HK-2 (cell line): Measurements from ENCODE around the gene TTC9B.

ENCODE experiments used
- DNase-seq: peaks from one replicate; pipeline ENCODE4 v3.0.0-alpha.2; 2018; ENCODE audit not compliant: unreplicated experiment

TTC9B gene

GRCh38 chr19:40217934-40218890, at the start of gene TTC9B:
Gene TTC9B (minus strand): TSS chr19:40218384. CDS start chr19:40218381, 3 bp downstream.
- DNase-seq, result no peak

- DNase-seq, result no peak
Observed at GRCh38 chr19:40267601-40267997, 49.4 kb upstream of the TTC9B start.

- DNase-seq, result no peak
Observed at GRCh38 chr19:40266912-40267600, 48.9 kb upstream of the TTC9B start.

- no peak for DNase-seq
Observed at GRCh38 chr19:40266119-40266518, 47.9 kb upstream of the TTC9B start.

- no peak for DNase-seq
Observed at GRCh38 chr19:40265763-40266099, 47.5 kb upstream of the TTC9B start.

- no peak for DNase-seq
Observed at GRCh38 chr19:40265055-40265762, 47.0 kb upstream of the TTC9B start.

GRCh38 chr19:40264314-40265054, 46.3 kb upstream of the TTC9B start:
- DNase-seq, result no peak

GRCh38 chr19:40263440-40264313, 45.5 kb upstream of the TTC9B start:
- DNase-seq, result no peak

GRCh38 chr19:40262422-40262821, 44.2 kb upstream of the TTC9B start:
- DNase-seq, result no peak

- DNase-seq, result no peak
Observed at GRCh38 chr19:40261631-40262030, 43.4 kb upstream of the TTC9B start.

- no peak for DNase-seq
Observed at GRCh38 chr19:40257096-40257517, 38.9 kb upstream of the TTC9B start.

GRCh38 chr19:40256512-40256911, 38.3 kb upstream of the TTC9B start:
- no peak for DNase-seq

GRCh38 chr19:40255619-40256166, 37.5 kb upstream of the TTC9B start:
- no peak for DNase-seq

- DNase-seq, result no peak
Observed at GRCh38 chr19:40254714-40255418, 36.7 kb upstream of the TTC9B start.

- no peak for DNase-seq
Observed at GRCh38 chr19:40253611-40254092, 35.5 kb upstream of the TTC9B start.

- DNase-seq, result no peak
Observed at GRCh38 chr19:40252395-40252794, 34.2 kb upstream of the TTC9B start.

GRCh38 chr19:40251991-40252390, 33.8 kb upstream of the TTC9B start:
- no peak for DNase-seq

GRCh38 chr19:40251244-40251643, 33.1 kb upstream of the TTC9B start:
- no peak for DNase-seq

- DNase-seq, result no peak
Observed at GRCh38 chr19:40249781-40250180, 31.6 kb upstream of the TTC9B start.

- DNase-seq, result no peak
Observed at GRCh38 chr19:40249201-40249600, 31.0 kb upstream of the TTC9B start.
